GM12892 (cell line): Measurements from ENCODE around the gene EPHB3.

Experiments used
- POLR2A ChIP-seq: IDR thresholded peaks from 2 replicates; pipeline ENCODE4 v1.6.1; 2011; ENCODE audit warnings: low read depth, low read length, control low read depth
- POLR2AphosphoS5 ChIP-seq: IDR thresholded peaks from 2 replicates; pipeline ENCODE4 v1.6.1; 2011; ENCODE audit warnings: low read depth, low read length, control low read depth
- TAF1 ChIP-seq: IDR thresholded peaks from 2 replicates; pipeline ENCODE4 v1.6.1; 2011; ENCODE audit warnings: low read depth, mild to moderate bottlenecking, control low read depth, low read length, borderline replicate concordance

- TF ChIP-seq POLR2A (no peak), POLR2AphosphoS5 (no peak), TAF1 (no peak)
Measured at GRCh38 chr3:184576457-184577240, 15.1 kb downstream of the EPHB3 start.
